DMS153 treated with DMSO at 0.1 percent for 48 hours (cell line): ENCODE results near the gene INSYN2B.

Experiments
- DNase-seq: peaks from one replicate; lab custom pipeline; 2025; ENCODE audit not compliant: unreplicated experiment; lab: John Stamatoyannopoulos, UW

INSYN2B gene

DNA sequence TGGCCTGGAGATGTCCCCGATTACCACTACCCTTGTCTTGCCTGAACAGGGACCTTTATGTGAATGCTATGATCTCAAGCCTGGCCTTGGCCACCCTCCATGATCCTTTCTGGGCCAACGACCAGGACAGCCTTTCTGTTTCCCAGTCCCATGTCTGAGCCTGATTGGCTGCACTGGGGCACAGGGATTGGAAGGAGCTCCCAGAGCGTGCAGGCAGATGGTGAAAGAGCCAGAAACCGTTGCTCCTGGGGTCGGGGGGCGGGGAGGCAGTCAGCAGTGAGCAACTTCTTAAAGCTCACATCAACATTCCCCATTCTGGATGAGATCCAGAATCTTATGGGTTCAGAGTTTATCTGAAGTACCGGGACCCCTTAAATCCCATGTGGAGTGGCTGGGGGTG, 84.4 kb downstream of the INSYN2B start:
- DNase-seq: no peak

DNA sequence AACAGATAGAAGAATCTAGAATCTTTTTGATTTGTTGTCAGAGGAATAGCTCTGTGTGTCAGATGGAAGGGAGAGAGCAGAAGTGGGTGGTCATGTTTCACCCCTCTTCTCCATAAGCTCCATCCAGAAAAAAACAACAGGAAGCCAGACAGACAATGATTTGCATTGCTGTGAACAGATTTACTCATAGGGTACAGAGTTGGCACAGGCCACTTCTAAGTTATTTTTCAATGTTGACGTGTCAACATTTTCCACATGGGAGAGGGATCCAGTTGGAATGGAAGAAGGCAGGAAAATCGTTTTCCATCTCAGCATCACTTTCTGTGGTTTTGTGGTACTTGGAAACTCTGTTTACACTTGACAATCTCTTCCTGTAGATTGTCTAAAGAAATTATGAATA, 86.7 kb downstream of the INSYN2B start:
- no peak for DNase-seq

DNA sequence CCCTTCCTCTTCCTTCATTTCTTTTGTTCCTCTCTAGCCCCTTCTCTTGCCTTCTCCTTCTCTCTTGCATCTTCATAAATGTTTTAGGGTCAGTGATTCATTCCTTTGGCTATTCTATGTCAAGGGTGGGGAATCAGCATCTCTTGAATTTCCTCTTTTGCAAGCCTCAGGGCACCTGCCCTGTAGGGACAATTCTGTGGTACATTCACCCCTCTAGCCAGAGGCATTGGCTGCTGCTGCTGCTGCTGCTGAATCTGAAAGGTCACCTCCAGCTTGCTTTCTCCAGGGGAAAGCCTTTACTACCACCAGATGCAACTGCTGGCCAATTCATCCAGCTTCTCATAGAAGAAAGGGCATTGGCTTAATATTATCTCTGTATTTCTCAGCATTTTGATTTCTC, 87.3 kb downstream of the INSYN2B start:
- DNase-seq: no peak

DNA sequence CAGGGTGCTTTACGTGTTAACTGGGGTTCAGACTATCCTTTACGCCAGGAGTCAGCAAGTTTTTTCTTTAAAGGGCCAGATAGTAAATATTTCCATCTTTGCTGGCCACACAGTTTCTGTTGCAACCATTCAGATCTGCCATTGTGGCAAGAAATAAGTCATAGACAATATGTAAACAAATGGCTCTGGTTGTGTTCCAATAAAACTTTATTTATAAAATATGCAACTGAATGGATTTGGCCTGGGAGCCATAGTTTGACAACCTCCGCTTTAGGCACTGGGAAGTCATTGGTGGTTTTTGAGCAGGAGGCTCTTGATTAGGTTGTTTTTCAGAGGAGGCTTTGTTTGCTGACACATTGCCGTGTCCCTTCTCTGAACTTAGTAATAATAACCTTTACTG, 90.7 kb downstream of the INSYN2B start:
- DNase-seq: no peak

DNA sequence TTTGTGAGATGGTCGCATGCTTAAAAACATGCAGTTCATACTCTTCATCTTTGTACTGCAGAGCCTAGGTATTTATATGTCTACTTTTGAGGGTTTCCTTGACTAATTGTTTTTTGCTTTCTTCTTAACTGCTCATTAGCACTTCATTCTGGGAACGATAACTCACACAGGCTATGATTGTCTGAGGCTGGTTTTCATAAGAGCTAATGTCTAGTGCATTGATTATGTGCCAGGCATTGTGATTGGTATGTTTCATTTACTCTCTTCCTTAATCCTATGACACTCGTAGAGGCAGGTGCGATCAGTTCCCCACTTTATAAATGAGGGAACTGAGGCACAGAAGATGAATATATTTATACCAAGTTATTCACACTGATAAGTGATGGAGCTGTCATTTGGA, 93.6 kb downstream of the INSYN2B start:
- DNase-seq: no peak

DNA sequence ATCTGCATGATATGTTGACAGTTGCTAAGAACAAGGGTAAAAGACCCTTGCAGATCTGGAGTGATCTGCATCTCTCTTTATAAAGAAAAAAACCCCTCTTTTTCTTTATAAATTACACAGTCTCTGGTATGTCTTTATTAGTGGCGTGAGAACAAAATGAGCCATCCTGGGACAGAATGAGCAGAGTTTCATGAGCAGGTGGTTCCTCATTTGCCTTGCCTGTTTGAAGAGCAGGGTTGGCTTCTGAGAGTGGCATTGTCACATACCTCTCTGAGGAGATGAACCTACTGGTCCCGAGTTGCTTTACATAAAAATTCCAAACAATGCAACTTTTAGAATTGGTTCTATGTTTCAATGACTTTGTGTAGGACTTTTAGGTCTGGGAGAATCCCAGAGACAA, 94.3 kb downstream of the INSYN2B start:
- no peak for DNase-seq

DNA sequence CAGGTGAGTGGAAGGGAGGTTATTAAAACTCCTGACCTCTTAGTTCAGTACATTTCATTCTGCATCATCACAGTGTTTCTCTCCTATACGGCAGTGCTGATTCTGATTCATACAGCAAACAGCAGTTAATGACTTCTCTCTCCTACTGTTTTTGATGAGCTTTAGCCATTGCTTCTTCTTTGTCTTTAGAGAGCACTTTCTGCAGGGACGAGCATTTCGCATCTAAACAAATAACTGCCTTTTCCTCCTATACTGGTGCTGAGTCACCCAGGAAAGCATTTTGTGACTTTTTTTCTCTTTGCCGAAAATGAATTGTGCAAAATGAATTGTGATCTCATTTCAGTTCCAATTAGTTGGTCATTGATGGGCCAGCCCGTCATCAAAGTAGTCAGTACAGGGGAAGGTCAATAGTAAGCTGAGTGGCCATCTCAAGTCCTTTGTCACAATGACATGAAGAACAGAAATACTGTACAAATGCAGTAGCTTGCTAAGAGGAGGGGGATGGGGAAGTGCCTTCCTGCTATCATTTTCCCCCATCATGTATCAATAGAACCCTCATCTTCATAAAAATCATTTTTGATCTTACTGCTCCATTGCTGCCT, 98.5 kb downstream of the INSYN2B start:
- DNase-seq: no peak

DNA sequence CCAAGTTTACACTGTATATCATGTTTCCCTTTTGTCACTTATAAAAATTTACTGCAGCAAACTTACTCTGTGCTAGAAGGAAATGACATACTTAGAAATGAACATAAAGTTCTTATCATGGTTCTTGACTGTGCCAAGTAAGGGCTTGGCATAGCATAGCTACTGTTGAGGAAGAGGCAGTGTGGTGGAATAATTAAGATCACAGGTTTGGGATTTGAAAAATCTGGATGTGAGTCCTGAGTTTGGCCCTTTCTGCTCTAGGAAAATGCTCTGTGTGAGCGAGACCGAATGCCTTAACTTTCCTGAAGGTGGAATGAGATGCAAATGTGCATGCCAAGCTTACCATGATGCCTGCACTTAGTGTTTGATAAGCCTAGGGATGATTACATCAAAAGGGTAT, 99.5 kb downstream of the INSYN2B start:
- no peak for DNase-seq

DNA sequence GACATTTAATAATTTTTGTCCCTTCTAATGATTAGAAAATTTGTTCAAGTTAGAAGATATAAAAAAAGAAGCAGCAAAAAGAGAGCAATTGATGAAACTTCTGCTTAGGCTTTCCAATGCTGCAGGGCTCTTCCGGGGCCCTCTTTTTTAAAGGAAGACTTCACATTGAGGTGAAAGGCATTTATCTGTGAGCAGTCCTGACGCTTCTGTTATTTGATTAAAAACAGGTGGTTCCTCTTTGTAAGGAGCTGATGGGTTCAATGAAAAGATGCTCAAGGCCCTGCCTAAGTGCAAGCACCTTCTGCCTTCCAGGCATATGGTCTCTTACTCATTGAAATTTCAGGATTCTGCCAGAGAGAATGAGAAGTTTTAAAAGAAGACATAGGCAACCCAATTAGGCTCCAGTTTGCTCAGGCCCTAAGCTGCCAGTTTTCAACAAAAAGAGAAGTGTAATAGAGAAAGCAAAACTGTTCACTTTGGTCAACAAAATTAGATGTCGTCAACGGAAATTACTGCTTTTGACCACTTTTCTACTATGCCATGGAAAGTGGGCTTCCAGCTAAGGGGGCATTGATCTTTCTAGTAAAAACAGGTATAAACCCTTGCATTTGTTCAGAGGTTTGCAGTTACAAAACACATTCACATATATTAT, 100.2 kb downstream of the INSYN2B start:
- DNase-seq: no peak

DNA sequence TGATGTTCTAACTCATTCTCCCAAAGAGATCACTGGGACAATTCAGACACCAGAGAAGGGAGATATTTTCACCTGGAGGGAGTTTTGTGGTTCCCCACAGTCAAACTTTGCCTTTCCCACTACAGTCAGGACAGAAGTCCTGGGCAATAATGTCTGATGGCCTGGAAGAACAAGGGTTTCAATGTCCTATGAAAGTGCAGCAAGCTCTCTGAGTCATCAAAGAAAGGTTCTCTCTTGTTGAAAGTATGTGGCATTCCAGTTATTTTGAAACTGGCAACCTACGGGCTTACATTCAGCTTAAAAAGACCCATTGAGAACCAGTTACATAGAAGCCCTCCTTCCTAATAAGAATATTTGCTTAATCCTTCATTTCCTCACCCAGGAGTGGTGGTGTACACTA, 103.9 kb downstream of the INSYN2B start:
- DNase-seq: no peak

DNA sequence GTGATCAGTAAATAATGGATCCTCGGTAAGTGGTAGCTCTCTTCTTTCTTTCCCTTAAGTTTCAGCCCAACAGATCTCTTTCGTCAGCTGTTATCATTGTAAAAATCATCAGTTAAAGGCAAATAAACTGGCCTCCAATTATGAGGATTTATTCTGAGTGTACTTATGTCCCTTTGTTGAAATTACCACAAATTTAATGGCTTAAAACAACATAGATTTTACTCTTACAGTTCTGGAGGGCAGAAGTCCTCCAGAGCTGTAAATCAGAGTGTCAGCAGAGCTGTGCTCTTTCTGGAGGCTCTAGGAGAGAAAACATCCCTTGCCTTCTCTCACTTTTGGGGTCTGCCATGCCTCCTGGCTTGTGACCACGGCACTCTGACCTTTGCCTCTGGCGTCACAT, 104.6 kb downstream of the INSYN2B start:
- no peak for DNase-seq

DNA sequence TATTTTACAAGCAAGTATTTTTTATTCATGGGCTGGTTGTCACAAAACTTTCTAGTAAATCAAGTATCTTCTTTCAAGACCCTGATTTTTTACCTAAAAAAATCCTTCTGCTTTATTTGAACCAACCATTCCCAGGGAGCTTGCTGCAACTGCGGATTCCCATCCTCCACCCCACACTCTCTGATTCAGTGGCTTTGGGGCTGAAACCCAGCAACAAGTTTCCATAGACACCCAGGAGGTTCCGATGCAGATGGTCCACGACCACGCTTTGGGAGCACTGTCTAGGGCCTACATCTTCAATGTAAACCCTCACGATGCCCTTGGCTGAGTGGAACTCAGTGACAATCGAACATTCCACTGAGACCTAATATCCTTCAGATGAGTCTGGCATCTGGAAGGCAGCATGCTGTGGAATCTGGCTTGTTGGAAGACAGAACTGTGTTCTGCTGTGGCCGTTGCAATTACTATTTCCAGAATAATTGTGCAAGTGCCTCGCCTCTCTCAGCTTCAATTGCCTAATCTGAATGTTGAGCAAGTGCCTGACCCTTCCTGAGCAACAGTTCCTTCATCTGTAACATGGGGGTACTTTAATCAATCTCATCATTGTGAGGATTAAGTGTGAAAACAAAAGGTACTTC, 105.1 kb downstream of the INSYN2B start:
- no peak for DNase-seq

DNA sequence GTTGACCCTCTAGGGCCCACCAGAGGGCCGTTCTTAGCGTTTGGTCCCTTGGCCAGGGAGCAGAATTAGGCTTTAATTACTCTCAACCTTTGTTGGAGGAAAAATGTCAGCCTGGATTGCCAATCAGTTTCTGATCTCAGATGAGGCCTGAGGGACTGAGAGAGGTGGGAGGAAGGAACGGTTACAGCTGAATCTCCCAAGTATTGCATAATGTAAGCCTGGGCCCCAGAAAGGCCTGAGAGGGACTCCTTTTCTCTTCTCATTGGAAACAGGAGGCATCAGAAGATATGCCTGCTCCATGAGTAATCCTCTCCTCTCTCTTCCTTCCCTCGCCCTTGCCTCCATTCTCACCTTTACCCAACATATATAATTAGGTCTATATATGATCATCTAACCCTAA, 105.7 kb downstream of the INSYN2B start:
- no peak for DNase-seq

DNA sequence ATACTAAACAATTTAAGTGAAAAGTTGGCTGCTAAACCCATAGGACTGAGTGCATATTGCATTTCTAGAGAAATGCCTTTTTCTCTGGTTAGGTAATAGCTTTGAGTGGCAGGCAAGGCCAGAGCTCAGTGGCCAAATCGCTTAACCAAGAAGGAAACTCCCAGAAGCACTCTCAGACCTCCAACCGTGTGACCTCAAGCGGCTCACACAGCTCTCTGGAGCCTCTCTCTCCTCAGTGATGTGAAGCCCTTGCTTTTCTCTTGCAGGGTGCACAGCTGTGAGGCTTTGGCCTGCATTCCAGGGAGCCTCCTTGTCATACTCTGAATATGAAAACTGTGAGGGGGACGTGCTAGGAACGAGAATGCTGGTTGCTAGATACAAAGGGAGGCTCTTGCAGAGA, 106.7 kb downstream of the INSYN2B start:
- no peak for DNase-seq

DNA sequence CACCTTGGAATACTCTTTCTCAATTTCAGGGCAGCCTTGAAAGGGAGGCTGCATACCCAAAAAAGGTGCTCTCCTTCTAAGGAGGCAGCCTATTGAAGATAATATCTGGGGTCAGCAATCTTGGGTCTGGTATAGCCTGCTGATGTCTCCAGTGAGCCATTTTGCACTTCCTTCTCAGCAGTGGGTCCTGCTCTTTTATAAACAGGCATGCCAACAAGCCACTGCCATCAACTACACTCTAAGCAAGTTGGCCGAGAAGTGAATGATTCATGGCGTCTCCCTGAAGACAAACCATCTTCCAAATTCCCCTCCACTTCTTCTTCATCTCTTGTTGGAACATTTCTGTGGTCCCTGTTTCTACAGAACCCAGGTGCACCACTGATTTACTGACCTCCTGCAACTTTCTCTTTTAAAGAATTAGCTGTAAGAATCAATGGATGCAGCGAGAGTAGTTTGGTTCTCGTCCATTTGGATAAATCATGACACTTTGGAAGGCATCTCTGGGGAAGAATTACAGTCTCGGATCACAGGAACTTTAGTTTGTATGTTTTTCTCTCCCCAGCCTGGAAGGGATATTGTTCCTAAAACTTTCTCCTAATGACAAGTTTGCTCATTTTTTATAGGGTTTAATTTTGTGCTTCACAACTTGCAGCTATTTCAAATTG, 108.3 kb downstream of the INSYN2B start:
- DNase-seq: no peak

DNA sequence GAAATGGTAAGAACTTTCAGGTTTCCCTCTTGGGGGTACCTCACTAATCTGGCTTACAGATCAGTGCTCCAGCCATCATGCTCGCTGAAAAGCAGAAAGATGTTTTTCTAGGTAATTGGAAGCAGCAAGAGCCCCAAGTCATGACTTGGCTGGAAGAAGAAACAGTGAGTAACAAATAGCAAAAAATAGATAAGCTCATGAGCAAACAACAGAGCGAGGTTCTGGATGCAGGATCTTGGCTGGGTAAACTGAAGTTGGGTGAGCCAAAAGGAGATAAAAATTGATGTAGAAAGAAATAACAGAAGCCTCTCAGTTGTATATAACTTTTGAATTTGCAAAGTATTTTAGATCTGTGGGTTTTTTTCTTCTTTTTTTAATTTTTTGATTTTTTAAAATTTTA, 110.1 kb downstream of the INSYN2B start:
- no peak for DNase-seq

DNA sequence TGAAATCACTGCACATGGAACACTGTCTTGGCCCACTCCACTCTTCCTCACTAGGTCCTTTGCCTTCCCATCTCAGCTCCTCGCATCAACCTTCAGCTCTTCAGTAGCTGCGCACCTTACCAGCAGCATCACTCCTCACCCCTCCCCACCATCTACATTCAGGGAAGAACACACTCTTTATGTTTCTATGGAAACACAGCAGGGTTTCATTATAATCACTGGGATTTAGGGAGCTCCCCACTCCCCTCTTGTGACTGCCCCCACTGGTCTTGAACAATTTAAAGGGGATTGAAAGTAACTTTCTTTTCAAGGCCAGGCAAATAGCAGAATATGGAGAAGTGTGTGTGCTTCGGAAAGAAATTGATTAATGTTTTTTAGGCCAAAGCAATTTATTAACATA, 111.2 kb downstream of the INSYN2B start:
- no peak for DNase-seq

DNA sequence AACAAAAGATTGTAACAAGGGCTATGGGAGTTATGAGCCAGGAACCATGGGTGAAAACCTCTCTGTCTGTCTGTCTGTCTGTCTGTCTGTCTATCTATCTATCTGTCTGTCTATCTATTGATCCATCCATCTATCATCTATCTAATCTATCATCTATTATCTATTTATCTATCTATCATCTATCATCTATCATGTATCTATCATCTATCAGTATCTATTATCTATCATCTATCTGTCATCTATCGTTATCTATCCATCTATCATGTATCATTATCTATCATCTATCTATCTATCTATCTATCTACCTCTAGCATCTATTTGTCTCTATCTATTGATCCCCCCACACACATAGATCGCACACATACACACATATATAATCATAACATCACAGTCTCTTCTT, 112.9 kb downstream of the INSYN2B start:
- DNase-seq: no peak

DNA sequence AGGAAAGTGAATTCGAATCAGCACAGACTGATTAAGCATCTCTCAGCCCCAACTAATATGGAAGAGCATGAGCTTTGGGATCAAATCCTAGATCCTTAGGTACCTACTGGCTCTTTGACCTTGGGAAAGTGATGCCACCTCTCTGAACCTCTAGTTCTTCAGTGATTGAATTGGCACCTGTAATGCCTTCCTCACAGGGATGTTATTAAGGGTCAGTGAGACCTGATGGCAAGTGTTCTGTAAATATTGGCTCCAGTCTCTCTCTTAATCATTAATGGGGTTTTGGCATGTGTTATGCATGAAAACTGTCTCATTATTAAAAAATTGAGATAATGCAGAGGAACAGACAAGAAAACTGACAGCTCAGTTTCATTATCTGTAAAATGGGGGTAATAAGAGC, 115.8 kb downstream of the INSYN2B start:
- no peak for DNase-seq

DNA sequence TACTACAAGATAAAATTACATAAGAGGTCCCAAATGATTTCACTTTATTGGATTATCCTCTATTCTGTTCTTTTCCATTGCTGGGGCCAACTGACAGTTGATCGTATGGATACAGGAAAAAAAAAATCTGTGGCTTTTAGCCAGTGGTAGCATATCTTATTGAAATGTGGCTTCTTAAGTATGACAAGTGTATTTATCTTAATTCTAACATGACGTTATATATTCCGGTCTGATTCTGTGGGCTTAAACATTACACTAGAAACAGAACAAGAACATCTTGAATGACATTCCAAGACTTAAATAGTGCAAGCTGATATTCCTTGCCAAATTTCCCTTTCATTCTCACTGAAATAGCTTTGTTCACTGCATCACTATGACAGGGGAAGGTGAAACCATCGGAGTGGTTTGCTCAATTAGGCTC, 117.9 kb downstream of the INSYN2B start:
- no peak for DNase-seq

DNA sequence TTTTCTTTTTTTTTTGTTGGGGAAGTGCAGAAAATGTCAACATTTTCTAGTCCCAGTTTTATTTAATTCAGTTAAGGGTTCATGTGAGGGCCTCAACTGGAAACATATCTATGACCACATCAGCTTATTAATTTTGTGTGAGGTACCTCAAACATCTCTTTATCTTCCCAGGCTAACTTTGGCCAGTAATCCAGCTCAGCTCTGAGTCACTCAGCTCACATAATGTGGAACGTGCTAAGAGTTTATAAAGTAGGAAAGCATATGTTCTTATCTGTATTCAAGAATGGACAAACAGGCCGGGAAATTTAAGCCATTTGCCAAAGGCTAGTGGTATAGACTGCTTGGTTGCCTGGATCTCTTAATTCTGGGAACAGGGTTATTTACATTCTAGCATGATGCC, 118.4 kb downstream of the INSYN2B start:
- no peak for DNase-seq

DNA sequence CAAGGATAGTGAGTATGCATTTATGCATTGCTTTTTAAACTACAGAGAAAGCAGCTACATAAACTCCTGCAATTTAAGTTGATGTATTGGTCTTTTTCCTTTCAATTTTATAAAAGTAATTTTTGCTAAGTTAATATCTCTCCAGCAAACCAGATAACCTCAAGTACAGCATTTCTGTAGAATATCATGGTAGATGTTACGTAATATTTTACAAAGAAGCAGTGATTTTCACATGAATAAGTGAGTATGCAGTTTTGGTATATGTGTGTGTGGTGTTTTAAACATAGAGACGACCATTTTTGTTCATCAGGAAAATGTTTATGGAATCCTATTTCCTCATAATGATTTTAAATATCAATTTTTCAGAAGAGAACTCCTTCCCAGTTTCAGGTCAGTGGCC, 118.9 kb downstream of the INSYN2B start:
- DNase-seq: no peak
